GM10248 (cell line): Measurements from ENCODE around the gene PLOD3.

Experiments used
- CTCF ChIA-PET: fragments of 300-600 bp; sonication (Branson Sonifier 250); formaldehyde crosslinking; extraction: SDS; loops from one replicate; lab custom pipeline; 2021; ENCODE audit warnings: antibody characterized with exemption; lab: Yijun Ruan, JAX
- POLR2A ChIA-PET: fragments of 350-650 bp; sonication (Branson Sonifier 250); formaldehyde crosslinking; extraction: SDS; loops from one replicate; lab custom pipeline; 2020; ENCODE audit warnings: antibody characterized with exemption; lab: Yijun Ruan, JAX
- DNase-seq: peaks from one replicate; pipeline ENCODE4 v3.0.0; 2012; ENCODE audit errors: extremely low spot score
- TF ChIP-seq, protein P1 (sequence below): IDR thresholded peaks from 2 replicates; pipeline ENCODE4 v1.5.1; 2012; ENCODE audit warnings: mild to moderate bottlenecking, low read depth; ENCODE audit errors: extremely low read depth, missing control alignments, control extremely low read depth

The PLOD3 gene

DNA sequence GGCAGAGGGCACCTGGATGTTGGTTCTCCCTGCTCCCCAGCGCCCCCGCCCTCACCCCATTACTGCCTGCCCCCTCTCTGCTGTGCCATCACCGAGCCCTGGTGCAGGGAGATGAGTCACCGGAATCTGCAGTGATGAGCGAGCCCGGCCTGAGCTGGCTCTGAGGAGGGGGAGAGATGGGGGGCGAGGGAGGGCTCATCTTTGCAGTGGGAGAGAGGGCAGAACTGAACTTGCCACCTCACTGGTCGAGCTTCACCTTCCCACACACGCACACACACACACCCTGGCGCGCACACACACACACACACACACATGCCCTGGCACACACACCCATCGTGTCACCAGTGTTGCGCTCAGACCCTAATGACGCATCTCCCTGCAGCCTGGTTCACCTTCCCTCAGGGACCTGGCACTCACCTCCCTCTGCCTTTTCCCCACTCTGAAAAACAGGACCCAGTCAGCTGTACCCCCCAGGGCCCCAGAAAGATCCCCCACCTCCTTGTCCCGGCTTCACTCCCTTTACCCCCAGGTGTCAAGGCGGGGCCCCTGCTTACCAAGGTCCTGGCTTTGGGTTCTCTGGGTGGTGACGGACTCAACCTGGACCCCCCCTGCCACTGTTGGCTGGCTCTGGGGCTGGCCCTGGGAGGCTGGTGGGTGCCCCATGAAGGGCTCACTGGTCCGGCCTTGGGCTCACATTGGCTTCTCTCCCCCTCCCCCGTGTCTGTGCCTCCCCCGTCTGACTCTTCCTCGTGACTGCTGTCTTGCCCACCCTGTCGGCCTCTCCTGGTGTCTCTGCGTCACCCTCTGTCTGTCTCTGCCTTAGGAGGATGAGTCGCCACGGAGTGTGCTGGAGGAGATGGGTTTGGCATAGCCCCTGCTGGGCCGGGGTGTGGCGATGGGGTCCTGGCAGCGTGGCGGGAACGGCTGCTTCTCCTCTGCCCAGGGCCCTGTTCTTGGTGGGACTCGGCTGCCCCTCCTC, 57.4 kb downstream of the PLOD3 start:
- TF ChIP-seq, protein P1, sequence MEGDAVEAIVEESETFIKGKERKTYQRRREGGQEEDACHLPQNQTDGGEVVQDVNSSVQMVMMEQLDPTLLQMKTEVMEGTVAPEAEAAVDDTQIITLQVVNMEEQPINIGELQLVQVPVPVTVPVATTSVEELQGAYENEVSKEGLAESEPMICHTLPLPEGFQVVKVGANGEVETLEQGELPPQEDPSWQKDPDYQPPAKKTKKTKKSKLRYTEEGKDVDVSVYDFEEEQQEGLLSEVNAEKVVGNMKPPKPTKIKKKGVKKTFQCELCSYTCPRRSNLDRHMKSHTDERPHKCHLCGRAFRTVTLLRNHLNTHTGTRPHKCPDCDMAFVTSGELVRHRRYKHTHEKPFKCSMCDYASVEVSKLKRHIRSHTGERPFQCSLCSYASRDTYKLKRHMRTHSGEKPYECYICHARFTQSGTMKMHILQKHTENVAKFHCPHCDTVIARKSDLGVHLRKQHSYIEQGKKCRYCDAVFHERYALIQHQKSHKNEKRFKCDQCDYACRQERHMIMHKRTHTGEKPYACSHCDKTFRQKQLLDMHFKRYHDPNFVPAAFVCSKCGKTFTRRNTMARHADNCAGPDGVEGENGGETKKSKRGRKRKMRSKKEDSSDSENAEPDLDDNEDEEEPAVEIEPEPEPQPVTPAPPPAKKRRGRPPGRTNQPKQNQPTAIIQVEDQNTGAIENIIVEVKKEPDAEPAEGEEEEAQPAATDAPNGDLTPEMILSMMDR, result no peak
- DNase-seq, result no peak
- POLR2A ChIA-PET, result no interaction called here
- CTCF ChIA-PET, result interaction anchor here (1.6 to 5.1 kb wide), 2 partner anchors 16 to 33 kb away, joined by 4 to 21 read pairs; no protein-coding TSS in a partner anchor

DNA sequence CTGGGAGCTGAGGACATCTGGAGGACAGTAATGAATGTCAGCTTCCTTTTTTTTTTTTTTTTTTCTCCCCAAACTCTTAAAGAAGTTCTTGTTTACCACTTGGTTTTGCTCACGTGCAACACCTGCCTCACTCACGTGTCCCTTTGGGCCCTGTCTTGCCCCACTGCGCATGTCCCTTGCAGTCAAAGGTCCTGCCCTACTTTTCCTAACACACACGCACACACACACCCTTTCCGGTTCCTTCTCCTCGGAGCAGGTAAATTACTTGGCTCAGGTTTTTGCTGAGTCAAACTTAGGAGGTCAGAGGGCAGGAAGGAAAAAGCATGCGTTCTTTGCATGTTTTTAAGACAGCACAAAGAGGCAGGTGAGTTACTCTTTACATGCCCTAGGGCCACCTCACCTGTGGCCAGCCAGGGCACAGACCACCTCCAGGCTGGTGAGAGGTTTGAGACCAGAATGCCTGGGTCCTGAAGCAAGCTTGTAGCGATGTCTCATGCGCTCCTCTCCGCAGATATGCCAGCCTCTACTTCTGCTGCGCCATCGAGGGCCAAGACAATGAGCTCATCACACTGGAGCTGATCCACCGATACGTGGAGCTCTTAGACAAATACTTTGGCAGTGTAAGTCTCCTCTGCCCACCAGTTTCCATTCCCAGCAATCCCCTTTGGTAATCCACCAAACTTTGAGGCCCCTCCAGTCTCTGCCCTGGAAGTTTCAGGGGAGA, 60.4 kb downstream of the PLOD3 start:
- POLR2A ChIA-PET, result no interaction called here
- CTCF ChIA-PET, result interaction anchor here (0.7 to 4.6 kb wide), 12 partner anchors 8 to 126 kb away, joined by 3 to 56 read pairs (median 4); partner anchors contain the start of gene VGF
- TF ChIP-seq, protein P1, result no peak
- no peak for DNase-seq

DNA sequence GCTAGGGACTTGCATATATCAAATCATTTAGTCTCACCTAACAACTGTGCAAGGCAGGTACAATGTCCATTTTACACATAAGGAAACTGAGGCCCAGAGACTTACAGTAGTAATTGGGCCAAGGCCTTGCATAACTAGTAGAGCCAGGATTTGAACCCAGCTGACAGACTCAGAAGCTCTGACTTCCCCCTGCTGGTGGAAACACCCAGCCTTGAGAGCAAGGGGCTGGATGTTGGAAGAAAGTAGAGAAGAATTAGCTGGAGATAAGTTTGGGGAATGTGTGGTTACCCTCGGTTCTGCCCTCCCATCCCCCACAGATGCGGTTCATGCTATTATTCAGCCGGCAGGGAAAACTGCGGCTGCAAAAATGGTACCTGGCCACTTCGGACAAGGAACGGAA, 61.1 kb downstream of the PLOD3 start:
- DNase-seq, result no peak
- TF ChIP-seq, protein P1, result no peak
- ChIA-PET POLR2A (no interaction called here), CTCF (interaction anchor here (0.8 to 4.6 kb wide), 7 partner anchors 12 to 126 kb away, joined by 3 to 56 read pairs (median 3); no protein-coding TSS in a partner anchor)
